ENCODE data around the gene STAG3. TPM values are rescaled to one million over a fixed set of nuclear protein-coding genes. Genes with fewer than 3 reads are reported as not detected.
"Not testable (repeated sequence)": the region's sequence is repeated elsewhere in the genome, so short reads cannot be mapped to it uniquely, and the experiment has no call there.

STAG3 gene
- total RNA-seq, 6 experiments from 2014 or later = 0.81 to 5.9 (median 4.4) TPM

DNA sequence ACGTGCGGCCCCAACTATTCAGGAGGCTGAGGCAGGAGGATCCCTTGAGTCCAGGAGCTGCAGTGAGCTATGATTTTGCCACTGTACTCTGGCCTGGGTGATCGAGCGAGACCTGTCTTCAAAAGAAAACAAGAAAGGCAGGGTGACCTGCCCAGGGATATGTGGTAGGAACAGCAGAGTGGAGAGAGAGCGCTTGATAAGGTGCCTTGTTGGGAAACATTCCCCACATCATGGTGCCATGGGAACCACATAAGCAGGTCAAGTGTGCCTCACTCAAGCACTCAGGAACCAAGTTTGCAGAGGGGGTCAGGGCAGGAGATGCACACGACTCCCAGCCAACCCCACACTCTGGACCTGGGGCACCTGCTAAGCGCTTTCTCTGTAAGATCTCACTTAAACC, 79.3 kb downstream of the STAG3 start:
- intact Hi-C loops (cut with DNase I) = no loop called here
- no peak overlapping the region for H3K4me3 ChIP-seq
- no peaks in the 10 kb centered on the region for H3K36me3 ChIP-seq
- DNase-seq (no peak), ATAC-seq (no peak)
- H3K27ac ChIP-seq = no peak overlapping the region
- TF ChIP-seq POLR2A (IDR thresholded peaks at IDR 0.05) = no peak
- TF ChIP-seq, protein P1, sequence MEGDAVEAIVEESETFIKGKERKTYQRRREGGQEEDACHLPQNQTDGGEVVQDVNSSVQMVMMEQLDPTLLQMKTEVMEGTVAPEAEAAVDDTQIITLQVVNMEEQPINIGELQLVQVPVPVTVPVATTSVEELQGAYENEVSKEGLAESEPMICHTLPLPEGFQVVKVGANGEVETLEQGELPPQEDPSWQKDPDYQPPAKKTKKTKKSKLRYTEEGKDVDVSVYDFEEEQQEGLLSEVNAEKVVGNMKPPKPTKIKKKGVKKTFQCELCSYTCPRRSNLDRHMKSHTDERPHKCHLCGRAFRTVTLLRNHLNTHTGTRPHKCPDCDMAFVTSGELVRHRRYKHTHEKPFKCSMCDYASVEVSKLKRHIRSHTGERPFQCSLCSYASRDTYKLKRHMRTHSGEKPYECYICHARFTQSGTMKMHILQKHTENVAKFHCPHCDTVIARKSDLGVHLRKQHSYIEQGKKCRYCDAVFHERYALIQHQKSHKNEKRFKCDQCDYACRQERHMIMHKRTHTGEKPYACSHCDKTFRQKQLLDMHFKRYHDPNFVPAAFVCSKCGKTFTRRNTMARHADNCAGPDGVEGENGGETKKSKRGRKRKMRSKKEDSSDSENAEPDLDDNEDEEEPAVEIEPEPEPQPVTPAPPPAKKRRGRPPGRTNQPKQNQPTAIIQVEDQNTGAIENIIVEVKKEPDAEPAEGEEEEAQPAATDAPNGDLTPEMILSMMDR (IDR thresholded peaks at IDR 0.05) = no peak
- H3K9me3 ChIP-seq = no peaks in the 10 kb centered on the region
- H3K27me3 ChIP-seq = no peaks in the 10 kb centered on the region
- 96% methylated on average over 6 of the region's 7 CpGs for WGBS (ENCODE audit: insufficient coverage, low coverage, low lambda C conversion rate, missing lambda C conversion rate)
- no peaks in the 10 kb centered on the region for H3K4me1 ChIP-seq

DNA sequence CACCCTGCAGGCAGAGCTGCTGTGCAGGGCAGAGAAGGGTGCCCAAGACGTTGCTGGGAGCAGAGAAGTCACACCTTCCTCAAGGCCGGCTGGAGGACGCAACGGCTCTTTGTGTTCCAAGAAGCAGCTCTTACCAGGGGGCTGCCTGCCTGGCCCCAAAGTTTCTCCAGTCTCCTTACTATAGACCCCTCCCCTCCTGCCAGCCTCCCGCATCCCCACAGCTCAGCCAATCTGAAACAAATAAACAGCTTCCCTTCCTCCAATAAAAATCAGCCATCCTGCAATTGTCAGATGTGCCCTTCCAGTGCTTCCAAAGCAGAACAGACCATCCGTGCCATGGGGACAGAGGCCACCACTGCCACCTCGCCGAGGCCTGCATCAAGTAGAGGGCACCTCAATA, 82.3 kb downstream of the STAG3 start:
- H3K27ac ChIP-seq; H3K4me3 ChIP-seq; DNase-seq; H3K36me3 ChIP-seq; ATAC-seq; H3K27me3 ChIP-seq; intact Hi-C loops (cut with DNase I); H3K9me3 ChIP-seq; H3K4me1 ChIP-seq: not testable (repeated sequence)
- 94% methylated on average over 2 of the region's 8 CpGs for WGBS (ENCODE audit: insufficient coverage, low coverage, low lambda C conversion rate, missing lambda C conversion rate)

DNA sequence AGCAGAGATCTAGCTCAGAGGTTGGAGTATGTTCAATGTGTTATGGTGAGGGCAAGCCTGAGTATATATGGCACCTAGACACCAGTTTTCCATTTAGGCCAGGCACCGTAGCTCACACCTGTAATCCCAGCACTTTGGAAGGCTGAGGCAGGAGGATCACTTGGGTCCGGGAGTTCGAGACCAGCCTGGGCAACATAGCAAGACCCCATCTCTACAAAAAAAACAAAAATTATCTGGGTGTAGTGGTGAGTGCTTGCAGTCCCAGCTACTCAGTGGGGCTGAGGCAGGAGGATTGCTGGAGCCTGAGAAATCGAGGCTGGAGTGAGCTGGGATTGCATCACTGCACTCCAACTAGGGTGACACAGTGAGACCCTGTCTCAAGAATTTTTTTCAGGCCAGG, 85.2 kb downstream of the STAG3 start:
- ATAC-seq; H3K27me3 ChIP-seq; H3K4me3 ChIP-seq; H3K27ac ChIP-seq; H3K36me3 ChIP-seq; DNase-seq; intact Hi-C loops (cut with DNase I); H3K4me1 ChIP-seq; H3K9me3 ChIP-seq: not testable (repeated sequence)
- WGBS (ENCODE audit: insufficient coverage, low coverage, low lambda C conversion rate, missing lambda C conversion rate) = no CpG with 5 or more reads among the region's 4 CpGs

Small RNA genes lying within 50 kb of the gene (microRNA-seq; reads per million reads assigned to microRNA genes)
- 0 reads per million in 2 donors for gene MIR4658

Other genes starting within 250 kb of the STAG3 start
- gene GJC3, start 248.3 kb upstream of the STAG3 start, total RNA-seq = under 1 TPM; 0.17 to 0.86 (median 0.44) TPM
- 1,000 to 10,000 TPM in 4 of 6 experiments, 100 to 1,000 TPM in 2; 762 to 2,105 (median 1,328) TPM for gene AZGP1, start 201.9 kb upstream of the STAG3 start, total RNA-seq
- 100 to 1,000 TPM in 2 of 6 experiments, 10 to 100 TPM in 4; 24.5 to 147 (median 80.1) TPM for gene ZKSCAN1, start 162.3 kb upstream of the STAG3 start, total RNA-seq
- 1 to 10 TPM; 4.3 to 8.1 (median 5.7) TPM for gene ZSCAN21, start 128.1 kb upstream of the STAG3 start, total RNA-seq
- gene ZNF3, start 96.2 kb upstream of the STAG3 start, total RNA-seq = 10 to 100 TPM in 5 of 6 experiments, 1 to 10 TPM in 1; 9.7 to 18.8 (median 14.0) TPM
- 10 to 100 TPM; 28.3 to 49.7 (median 42.7) TPM for gene COPS6, start 88.9 kb upstream of the STAG3 start, total RNA-seq
- gene MCM7, start 76.5 kb upstream of the STAG3 start, total RNA-seq = 10 to 100 TPM; 12.6 to 25.9 (median 20.8) TPM
- gene AP4M1, start 76.3 kb upstream of the STAG3 start, total RNA-seq = 1 to 10 TPM; 2.7 to 7.3 (median 4.3) TPM
- 10 to 100 TPM; 11.1 to 27.2 (median 15.8) TPM for gene TAF6, start 58.6 kb upstream of the STAG3 start, total RNA-seq
- 1 to 10 TPM; 2.9 to 4.9 (median 3.9) TPM for gene CNPY4, start 58.3 kb upstream of the STAG3 start, total RNA-seq
- gene MBLAC1, start 51.0 kb upstream of the STAG3 start, total RNA-seq = 1 to 10 TPM in 3 of 6 experiments, under 1 TPM in 3; 0.35 to 2.7 (median 1.1) TPM
- 10 to 100 TPM; 35.8 to 66.6 (median 44.9) TPM for gene LAMTOR4, start 29.0 kb upstream of the STAG3 start, total RNA-seq
- 10 to 100 TPM in 4 of 6 experiments, 1 to 10 TPM in 2; 8.2 to 14.6 (median 10.3) TPM for gene TRAPPC14, start 19.2 kb upstream of the STAG3 start, total RNA-seq
- gene GAL3ST4, start 9.3 kb upstream of the STAG3 start, total RNA-seq = 1 to 10 TPM in 1 of 6 experiments, under 1 TPM in 4, not detected in 1; 0.12 to 1.1 (median 0.56) TPM
- under 1 TPM in 2 of 6 experiments, not detected in 4; 0.35 to 0.40 TPM for gene GPC2, start 537 bp upstream of the STAG3 start, total RNA-seq
- under 1 TPM in 3 of 6 experiments, not detected in 3; 0.17 to 0.89 (median 0.37) TPM for gene PVRIG, start 42.0 kb downstream of the STAG3 start, total RNA-seq
- not detected for gene SPDYE3, start 129.8 kb downstream of the STAG3 start, total RNA-seq
- gene PILRB, start 180.2 kb downstream of the STAG3 start, total RNA-seq = 10 to 100 TPM; 12.0 to 36.2 (median 22.7) TPM
- 1 to 10 TPM; 1.4 to 7.1 (median 4.0) TPM for gene PILRA, start 195.6 kb downstream of the STAG3 start, total RNA-seq